LNCaP clone FGC (cell line): ENCODE results near the gene SCN5A.

Experiments
- DNase-seq: peaks from one replicate; pipeline ENCODE4 v3.0.0-alpha.2; 2011; ENCODE audit warnings: low read depth
- H3K4me3 ChIP-seq: 2 replicates; pipeline ENCODE4 v1.5.1; 2011; ENCODE audit warnings: mild to moderate bottlenecking, low read depth, low read length, control low read depth
- CTCF ChIP-seq: IDR thresholded peaks from 2 replicates; pipeline ENCODE4 v1.5.1; 2012; ENCODE audit warnings: mild to moderate bottlenecking; ENCODE audit not compliant: control insufficient read depth, insufficient read depth; ENCODE audit errors: extremely low read depth

The SCN5A gene

GRCh38 chr3:38636881-38637280 is 12.6 kb downstream of the SCN5A start:
- H3K4me3 ChIP-seq = no peak overlapping the region
- no peak for DNase-seq
- TF ChIP-seq CTCF = no peak

- DNase-seq = no peak
- no peak for TF ChIP-seq CTCF
- no peak overlapping the region for H3K4me3 ChIP-seq
These were observed 13.0 kb downstream of the SCN5A start for GRCh38 chr3:38636464-38636863.

GRCh38 chr3:38634111-38634510 is 15.4 kb downstream of the SCN5A start:
- no peak overlapping the region for H3K4me3 ChIP-seq
- TF ChIP-seq CTCF = no peak
- DNase-seq = no peak

GRCh38 chr3:38632989-38633388 is 16.5 kb downstream of the SCN5A start:
- H3K4me3 ChIP-seq = no peak overlapping the region
- TF ChIP-seq CTCF = no peak
- DNase-seq = no peak

- no peak for TF ChIP-seq CTCF
- H3K4me3 ChIP-seq = no peak overlapping the region
- DNase-seq = no peak
These were observed 18.9 kb downstream of the SCN5A start for GRCh38 chr3:38630606-38631005.

- no peak for TF ChIP-seq CTCF
- no peak overlapping the region for H3K4me3 ChIP-seq
- no peak for DNase-seq
These were observed 19.4 kb downstream of the SCN5A start for GRCh38 chr3:38630070-38630469.

- H3K4me3 ChIP-seq = no peak overlapping the region
- no peak for DNase-seq
- no peak for TF ChIP-seq CTCF
These were observed 20.7 kb downstream of the SCN5A start for GRCh38 chr3:38628835-38629234.
